GM12878 (cell line): Measurements from ENCODE around the gene TMEM229B.

ENCODE experiments used
- CEBPB ChIP-seq, 2 experiments: fragments of 150-350 bp in 1 of 2; IDR thresholded peaks; 2 replicates each; pipeline ENCODE4 v1.6.1; 2012 to 2014; ENCODE audit warnings: low read depth in 2 of 2, low read length in 2 of 2, borderline replicate concordance in 1 of 2, inconsistent platforms in 1 of 2
- POLR2A ChIP-seq: IDR thresholded peaks from 2 replicates; pipeline ENCODE4 v1.6.1; 2011; ENCODE audit warnings: low read depth, mild to moderate bottlenecking, low read length
- POLR2AphosphoS5 ChIP-seq: IDR thresholded peaks from 2 replicates; pipeline ENCODE4 v1.6.1; 2011; ENCODE audit warnings: mild to moderate bottlenecking, low read length, inconsistent platforms
- RFX5 ChIP-seq: IDR thresholded peaks from 2 replicates; pipeline ENCODE4 v1.6.1; 2011; ENCODE audit warnings: low read depth, low read length, improper control_type of control experiment
- SIX5 ChIP-seq: IDR thresholded peaks from 2 replicates; pipeline ENCODE4 v1.6.1; 2011; ENCODE audit warnings: mild to moderate bottlenecking, low read depth, low read length, moderate library complexity; ENCODE audit not compliant: severe bottlenecking
- TAF1 ChIP-seq: IDR thresholded peaks from 2 replicates; pipeline ENCODE4 v1.6.1; 2011; ENCODE audit warnings: mild to moderate bottlenecking, low read depth, low read length, borderline replicate concordance

- no peak for TF ChIP-seq TAF1
- TF ChIP-seq CEBPB (IDR thresholded peaks at IDR 0.05; ENCODE audit: borderline replicate concordance in 1 of 2, low read depth in 2 of 2, low read length in 2 of 2), result no peak
- TF ChIP-seq RFX5, result no peak
- TF ChIP-seq SIX5, result no peak
- TF ChIP-seq POLR2AphosphoS5, result no peak
- TF ChIP-seq POLR2A, result no peak
Measured at GRCh38 chr14:67510836-67511235, 22.3 kb upstream of the TMEM229B start.
